ENCODE results near the gene PTOV1.
"Not testable (repeated sequence)": the region's sequence is repeated elsewhere in the genome, so short reads cannot be mapped to it uniquely, and the experiment has no call there.

PTOV1 gene

DNA sequence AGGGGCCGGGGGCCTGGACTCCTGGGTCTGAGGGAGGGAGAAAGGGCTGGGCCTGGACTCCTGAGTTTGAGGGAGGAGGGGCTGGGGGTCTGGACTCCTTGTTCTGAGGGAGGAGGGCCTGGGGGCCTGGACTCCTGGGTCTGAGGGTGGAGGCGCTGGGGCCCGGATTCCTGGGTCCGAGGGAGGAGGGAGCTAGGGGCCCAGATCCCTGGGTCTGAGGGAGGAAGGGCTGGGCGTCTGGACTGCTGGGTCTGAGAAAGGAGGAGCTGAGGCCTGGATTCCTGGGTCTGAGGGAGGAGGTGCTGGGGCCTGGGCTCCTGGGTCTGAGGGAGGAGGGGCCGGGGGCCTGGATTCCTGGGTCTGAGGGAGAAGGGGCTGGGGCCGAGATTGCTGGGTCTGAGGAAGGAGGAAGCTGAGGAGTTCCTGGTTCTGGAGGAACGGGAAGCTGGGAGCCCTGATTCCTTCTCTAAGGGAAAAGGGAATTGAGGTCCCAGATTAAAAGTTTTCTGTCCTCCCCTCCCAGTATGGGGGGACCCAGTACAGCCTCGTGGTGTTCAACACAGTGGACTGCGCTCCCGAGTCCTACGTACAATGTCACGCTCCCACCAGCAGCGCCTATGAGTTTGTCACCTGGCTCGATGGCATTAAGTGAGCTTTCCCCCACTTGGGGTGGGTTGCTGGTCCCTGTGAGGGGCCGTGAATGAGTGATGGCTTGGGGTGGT lies 32.1 kb upstream of the PTOV1 start:
- DNase-seq: no peak

DNA sequence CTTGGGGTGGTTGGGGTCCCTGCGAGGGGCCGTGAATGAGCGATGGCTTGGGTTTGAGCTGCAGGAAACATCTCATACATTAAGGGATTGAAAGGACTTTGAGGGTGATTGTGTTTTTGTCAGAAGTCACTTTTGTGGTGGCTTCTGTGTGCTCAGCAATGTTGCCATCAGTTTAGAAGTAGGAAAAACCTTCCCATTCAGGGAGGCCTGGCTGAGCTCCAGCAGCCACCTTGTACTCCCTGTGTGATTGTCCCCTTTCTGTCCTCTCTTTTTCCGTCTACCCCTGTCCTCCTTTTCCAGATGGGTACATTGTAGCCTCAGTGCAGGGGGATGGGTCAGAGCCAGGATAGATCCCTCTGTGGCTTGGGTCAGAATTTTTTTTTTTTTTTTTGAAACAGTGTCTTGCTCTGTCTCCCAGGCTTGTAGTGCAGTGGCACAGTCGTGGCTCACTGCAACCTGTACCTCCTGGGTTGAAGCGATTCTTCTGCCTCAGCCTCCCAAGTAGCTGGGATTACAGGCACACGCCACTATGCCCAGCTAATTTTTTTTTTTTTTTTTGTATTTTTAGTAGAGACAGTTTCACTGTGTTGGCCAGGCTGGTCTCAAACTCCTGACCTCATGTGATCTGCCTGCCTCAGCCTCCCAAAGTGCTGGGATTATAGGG lies 31.4 kb upstream of the PTOV1 start:
- DNase-seq: not testable (repeated sequence)

DNA sequence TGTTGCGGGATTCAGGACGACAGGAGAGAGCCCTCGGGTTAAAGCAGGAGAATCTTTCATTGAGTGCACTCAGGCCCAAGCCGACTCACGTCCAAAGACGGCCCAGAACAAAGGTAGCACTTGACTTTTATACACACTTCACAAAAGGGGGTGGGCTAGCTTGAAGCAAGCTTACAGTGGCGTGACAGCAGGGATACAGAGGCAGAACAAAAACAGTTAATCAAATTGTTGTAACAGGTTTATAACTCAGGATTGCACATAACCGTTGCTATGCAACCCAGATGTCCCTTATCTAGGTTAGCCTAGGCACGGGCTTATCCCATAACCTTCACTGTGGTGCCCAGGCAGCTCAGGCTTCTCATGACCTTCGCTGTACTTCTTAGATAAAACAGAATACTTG lies 30.8 kb upstream of the PTOV1 start:
- no peak for DNase-seq

DNA sequence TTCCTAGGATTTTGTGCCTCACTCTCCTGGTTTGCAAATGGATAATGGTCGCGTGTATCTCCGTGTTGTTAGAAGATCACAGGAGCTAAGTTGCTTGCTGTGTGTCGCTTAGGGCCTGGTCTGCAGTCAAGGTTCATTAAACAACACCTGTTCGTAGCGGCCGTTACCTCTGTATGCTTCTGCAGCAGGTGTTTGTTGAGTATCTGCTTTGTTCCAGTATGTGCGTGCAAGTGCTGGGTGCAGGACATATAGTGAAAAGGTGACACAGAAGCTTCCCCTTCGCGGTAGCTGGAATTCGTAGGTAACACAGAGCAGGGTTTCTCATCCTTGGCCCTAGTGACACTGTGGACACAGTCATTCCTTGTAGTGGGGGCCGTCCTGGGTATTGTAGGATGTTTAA lies 27.5 kb upstream of the PTOV1 start:
- no peak for DNase-seq

DNA sequence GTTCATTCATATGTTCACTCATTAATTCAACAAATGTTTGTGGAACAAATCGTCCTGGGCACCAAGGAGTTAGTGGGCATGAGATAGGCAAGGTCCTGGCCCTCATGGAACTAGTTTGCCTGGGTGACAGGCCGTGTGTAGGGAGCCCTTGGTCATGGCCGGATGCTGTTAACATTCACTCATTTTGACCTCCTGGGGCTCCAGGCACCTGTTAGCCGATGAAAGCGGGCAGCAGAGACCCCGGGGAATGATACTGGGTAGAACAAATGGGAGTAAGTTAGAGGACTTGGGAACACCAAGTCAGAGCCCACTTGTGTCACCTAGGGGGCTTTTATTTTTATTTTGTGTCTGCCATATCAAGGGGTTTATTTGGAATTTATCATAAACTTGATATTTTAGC lies 26.3 kb upstream of the PTOV1 start:
- no peak for DNase-seq

DNA sequence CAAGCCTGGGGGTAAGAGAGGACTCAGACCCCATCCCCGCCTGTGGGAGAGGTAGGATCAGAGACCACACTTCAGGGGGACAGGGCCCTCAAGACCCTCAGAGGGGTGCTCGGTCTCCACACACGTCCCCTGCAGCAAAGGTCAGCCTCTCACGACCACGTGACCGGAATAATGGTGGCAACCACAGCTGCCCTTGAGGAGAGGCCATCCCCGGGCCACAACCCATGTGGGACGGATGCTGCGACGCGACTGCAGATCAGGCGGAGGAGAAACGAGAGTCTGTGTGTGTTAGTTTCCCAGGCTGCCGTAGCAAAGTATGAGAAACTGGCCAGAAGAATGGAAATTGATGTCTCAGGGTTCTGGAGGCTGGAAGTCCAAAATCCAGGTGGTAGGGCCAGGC lies 23.9 kb upstream of the PTOV1 start:
- no peak for DNase-seq

DNA sequence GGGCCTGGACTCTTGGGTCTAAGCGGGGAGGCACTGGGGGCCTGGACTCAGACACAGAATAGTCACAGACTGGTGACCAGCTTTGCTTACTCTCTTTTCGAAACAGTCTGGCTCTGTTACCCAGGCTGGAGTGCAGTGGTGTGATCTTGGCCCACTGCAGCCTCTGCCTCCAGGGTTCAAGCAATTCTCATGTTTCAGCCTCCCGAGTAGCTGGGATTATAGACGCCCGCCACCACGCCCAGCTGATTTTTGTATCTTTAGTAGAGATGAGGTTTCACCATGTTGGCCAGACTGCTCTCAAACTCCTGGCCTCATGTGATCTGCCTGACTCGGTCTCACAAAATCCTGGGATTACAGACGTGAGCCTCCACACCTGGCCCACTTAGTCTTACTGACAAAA lies 21.8 kb upstream of the PTOV1 start:
- no peak for DNase-seq

DNA sequence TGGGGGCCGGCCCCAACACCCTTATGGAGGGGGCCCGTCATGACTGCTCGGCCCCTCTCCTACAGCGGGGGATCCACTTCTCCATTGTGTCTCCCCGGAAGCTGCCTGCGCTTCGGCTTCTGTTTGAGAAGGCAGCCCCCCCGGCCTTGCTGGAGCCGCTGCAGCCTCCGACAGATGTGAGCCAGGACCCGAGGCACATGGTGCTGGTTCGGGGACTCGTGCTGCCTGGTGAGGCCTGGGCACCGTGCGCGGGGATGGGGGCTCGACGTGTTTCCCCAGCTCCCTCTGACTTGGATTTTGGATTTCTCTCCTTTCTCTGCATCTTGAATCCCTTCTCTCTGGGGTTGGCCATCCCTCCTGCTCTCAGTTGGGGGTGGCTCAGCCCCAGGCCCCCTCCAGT lies 21.2 kb upstream of the PTOV1 start:
- DNase-seq: no peak

DNA sequence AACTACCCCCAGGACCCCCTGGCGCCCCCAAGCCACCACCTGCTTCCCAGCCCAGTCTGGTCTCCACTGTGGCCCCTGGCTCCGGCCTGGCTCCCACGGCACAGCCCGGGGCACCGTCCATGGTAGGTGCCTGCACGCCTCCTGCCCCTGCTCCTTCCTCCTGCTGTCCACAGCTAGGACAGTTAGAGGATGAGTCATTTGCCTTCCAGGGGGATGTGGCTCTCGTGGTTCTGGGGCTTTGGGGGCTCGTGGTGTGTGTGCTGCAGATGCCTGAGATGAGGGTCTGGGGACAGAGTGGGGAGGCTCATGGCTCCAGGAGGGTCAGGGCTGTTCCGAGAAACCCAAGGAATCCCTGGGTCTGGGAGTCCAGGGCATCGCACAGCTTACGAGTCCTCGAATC lies 20.2 kb upstream of the PTOV1 start:
- no peak for DNase-seq

DNA sequence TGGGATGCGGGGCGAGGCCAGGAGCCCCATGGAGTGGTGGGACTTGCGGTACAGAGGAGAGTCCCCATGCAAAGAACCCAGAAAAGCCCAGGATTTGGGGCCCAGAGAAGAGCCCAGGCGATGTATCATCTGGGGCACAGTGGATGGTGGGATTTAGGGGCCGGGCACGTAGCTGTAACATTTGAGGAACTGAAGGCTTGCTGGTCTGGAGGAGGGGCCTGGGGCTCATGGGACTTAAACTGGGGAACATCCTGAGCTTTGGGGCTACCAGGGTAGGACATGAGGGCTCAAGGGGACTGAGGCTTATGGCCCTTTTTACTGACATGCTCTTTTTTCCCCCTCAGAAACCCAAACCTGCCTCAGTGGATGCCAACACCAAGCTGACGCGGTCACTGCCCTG lies 19.4 kb upstream of the PTOV1 start:
- DNase-seq: no peak

DNA sequence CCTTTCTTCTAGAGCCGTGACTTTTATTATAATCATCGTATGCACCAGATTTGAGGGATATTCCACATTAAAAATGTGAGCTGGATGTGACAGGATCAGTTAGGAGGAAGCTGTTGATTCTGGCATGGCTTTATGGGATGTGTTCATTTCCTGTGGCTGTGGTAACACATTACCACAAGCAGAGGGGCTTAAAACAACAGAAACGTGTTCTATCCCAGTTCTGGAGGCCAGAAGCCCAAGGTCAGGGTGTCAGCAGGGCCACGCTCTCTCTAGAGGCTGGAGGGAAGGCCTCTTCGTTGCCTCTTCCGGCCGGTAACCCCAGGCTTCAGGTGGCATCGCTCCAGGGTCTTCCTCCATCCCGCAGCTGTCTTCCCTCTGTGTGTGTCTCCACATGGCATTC lies 18.4 kb upstream of the PTOV1 start:
- no peak for DNase-seq

DNA sequence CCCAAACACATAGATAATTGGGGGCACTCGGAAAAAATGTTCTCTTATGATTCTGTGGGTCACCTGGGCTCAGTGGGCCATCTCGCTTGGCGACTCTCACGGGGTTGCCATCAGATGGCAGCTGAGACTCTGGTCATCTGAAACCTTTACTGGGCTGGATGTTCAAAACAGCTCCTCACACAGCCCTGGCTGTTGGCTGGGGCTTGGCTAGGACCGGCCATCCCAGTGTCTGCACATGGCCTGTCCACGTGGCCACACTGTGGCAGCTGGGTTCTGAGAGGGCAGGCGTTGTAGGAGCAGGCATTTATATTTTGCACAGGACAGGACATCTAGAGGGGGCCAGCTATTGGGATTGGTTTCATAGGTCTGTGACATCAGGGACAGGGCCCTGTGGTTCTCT lies 17.4 kb upstream of the PTOV1 start:
- no peak for DNase-seq

DNA sequence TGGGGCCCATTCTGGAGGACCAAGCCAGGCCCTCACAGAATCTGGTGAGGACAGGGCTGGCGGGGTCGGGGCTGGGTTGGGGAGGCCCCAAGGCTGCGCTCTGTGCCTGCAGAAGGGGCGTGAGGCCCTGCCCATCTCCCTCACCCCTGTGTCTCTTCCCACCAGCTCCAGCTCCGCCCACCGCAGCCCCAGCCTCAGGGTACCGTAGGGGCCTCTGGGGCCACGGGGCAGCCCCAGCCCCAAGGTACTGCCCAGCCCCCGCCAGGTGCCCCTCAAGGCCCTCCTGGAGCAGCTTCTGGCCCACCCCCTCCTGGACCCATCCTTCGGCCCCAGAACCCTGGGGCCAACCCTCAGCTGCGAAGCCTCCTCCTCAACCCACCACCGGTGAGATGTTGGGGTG lies 15.4 kb upstream of the PTOV1 start:
- no peak for DNase-seq

DNA sequence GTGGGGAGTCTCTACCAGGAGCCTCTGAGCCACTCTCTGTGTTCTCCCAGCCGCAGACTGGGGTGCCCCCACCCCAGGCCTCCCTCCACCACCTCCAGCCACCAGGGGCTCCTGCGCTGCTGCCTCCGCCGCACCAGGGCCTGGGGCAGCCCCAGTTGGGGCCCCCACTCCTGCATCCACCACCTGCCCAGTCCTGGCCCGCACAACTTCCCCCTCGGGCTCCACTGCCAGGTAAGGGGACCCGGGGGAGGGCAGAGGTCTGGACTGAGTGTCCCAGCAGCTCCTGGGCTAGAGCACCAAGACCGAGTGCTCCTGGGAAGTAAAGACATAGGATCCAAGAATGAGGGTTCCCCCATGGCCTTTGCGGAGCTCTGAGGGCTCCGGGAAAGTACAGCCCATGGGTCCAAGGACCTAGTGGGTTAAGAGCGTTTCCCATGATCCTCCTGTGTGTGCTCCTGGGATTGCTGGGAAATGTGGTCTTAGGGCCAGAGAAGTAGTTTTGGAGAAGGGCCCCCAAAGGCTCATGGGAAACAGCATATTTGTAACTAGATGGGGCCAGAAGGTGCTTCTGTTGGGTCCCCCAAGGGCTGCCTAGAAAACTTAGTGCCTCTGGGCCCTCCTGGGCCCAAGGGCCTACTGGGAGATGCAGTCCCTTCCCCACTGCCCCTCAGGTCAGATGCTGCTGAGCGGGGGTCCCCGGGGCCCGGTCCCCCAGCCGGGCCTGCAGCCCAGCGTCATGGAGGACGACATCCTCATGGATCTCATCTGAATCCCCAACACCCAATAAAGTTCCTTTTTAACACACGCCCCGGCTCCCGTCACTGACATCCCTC lies 14.6 kb upstream of the PTOV1 start:
- no peak for DNase-seq

DNA sequence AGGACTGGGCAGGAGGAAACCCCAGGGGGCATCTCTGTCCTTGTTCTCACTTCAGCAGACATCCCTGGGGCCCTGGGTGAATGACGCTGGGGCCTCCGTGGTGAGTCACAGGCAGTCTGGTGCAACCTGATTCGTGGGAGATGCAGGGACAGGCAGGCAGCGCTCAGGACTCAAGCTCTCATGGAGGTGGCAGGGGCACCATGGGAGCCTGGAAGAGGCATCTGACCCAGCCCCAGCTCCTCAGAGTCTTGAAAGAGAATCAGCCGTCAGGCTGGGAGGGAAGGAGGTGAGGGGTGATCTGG lies 14.0 kb upstream of the PTOV1 start:
- no peak for DNase-seq

DNA sequence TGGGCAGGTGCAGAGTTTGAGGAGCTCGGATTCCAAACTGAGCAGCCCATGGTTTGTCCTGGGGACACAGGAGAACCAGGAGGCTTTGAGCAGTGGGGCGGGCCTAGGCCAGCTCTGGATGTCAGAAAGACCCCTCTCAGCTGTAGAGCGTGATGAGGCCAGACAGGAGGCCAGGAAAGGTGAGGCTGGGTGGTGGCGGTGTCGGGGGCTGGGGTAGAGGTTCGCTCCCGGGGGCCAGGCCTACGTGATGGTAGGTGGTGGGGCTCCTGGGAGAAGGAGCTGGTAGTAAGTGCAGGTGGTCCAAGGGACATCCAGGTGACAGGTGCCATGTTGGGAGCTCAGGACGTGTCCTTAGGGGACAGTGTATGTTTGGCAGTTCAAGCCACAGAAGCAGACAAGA lies 13.5 kb upstream of the PTOV1 start:
- DNase-seq: no peak

DNA sequence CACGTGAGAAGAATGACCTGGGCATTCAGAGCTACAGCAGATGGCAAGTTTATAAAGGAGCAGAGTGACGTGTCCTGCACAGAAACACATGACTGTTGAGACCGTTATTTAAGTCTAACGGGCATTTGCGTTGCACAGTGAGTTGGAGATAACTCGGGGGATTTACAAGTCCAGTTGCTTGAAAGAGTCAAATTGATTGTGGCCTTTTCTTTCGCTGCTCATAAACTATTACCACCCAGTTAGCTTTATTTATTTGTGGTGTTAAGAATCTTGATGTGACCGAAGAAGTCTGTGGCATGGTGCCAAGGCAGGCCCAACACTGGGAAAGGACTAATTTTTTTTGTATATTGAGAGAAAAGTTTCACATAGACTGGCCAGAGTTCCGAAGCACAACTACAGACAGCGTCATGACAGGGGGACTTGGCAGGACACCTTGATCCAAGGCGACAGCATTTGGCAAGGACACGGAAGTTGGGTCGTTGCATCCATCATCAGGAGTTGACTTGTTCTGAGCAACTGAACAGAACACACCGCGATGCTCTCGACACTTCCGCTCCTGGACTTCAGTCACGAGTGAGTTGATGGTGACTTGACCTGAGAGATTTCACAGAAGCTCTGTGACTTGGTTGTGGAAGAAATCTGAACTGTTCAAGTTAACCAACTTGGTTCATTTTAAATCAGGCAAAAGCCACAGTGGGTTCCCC lies 11.9 kb upstream of the PTOV1 start:
- DNase-seq: no peak

DNA sequence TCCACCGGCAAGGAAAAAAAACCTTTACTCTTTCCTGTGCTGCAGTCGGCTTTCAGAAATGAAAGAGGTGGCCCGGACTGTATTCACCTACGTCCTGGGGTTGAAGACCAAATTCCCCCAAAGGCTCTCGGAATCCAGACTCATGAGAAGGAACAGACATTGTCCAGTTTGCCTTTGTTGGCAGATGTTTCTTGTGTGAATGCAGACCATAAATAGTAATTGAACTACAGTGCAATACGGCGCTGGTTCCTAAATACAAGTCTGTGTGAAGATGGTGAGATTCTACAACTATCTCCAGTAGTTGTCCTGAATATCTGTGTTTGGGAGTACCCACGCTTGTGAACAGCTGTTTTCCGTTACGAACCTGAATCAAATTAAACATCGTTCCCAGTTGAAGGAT lies 11.2 kb upstream of the PTOV1 start:
- no peak for DNase-seq

DNA sequence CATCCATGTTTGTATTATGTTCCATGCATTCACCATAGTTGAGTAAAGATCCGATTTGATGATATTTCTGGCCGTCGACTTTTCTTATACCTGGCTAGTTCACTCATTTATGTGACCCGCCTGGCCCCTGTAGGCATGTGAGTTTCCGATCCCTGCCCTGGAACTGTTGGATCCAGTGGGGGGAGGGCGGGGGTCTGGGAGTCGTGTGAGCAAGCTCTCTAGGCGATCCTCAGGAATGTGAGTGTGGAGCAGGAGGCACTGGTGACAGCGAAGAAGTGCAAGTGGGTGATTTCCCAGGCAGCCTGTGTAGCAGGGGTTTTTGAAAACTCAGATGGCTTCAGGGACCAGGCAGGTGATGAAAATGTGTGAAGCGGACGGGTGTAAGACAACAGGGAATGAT lies 10.6 kb upstream of the PTOV1 start:
- no peak for DNase-seq

DNA sequence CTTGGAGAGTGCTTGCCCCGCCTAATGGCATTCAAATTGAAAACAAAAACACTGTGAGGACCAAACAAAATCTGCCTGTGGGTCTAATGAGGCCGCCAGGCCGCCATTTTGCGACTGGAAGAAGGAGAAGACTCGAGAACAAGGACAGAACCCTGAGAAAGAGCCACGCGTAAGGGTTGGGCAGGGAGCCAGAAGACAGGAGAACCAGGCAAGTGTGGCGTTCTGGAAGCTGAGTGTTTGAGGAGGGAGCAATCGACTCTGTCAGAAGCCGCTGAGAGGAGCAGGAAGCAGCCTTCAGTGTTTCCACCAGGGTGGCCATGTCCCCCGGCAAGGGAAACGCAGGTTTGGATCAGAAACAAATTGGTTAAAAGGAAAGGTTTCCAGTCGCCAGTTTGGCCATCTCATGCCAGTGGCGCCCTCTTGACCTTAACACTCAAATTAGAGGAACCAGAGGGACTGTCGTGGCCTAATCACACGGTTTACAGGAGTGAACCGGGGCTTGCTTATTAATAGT lies 10.2 kb upstream of the PTOV1 start:
- DNase-seq: no peak

DNA sequence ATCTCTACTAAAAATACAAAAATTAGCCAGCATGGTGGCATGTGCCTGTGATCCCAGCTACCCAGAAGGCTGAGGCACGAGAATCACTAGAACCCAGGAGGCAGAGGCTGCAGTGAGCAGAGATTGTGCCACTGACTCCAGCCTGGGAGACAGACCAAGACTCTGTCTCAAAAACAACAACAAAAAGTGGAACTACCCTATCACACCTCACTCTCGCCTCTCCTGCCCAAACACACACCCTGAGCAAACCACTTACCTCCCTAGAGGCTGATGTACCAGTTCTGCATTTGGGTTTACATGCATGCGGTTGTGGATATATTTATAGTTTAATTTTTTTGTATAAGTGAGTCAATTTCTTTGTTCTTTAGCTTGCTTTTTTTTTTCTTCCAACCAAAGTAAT lies 7.7 kb upstream of the PTOV1 start:
- no peak for DNase-seq

DNA sequence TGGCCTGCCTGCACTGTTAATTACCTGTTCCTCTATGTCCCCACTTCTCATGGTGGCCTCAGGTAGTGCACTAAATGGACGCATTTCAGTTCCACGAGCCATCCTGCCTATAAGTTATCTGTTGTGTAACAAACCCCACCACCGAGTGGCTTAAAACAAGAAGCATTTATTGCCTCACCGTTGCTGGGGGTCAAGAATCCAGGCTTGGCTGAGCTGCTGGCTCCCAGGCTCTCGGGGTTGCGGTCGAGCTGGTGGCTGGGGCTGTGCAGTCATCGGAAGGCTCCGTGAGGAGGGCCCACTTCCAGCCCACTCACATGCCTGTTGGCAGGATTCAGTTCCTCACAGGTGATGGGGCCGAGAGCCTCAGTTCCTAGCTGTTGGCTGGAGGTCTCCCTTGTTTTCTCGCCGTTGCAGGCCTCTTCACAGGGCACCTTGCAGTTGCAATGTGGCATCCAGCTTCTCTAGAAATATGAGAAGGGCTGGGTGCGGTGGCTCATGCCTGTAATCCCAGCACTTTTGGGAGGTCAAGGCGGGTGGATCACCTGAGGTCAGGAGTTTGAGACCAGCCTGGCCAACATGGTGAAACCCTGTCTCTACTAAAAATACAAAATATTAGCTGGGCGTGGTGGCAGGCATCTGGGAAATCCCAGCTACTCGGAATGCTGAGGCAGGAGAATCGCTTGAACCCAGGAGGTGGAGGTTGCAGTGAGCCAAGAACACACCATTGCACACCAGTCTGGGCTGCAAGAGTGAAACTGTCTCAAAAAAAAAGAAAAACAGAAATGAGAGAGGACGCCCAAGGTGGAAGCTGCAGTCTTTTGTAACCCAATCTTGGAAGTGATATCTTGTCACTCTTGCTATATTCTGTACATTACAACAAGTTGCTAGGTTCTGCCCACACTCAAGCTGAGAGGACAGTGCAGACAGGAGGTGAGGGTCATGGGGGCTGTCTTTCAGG lies 6.5 kb upstream of the PTOV1 start:
- DNase-seq: no peak

Measured in activated T-cell treated with anti-CD3 and anti-CD28 coated beads for 4 hours (primary cell).